HFFc6 (cell line): ENCODE data around the gene ZNF385D. TPM values are rescaled to one million over a fixed set of nuclear protein-coding genes. Genes with fewer than 3 reads are reported as not detected.

Source experiments
- DNase-seq: peaks from one replicate; pipeline ENCODE4 v3.0.0-alpha.2; 2018
- H3K27ac Mint-ChIP-seq: 2 replicates; pipeline ENCODE4 v1.8.0; 2020; ENCODE audit warnings: mild to moderate bottlenecking, mixed read lengths
- H3K27me3 Mint-ChIP-seq: 2 replicates; pipeline ENCODE4 v1.8.0; 2021; ENCODE audit warnings: mild to moderate bottlenecking, moderate library complexity, mixed read lengths; ENCODE audit not compliant: insufficient read depth
- H3K36me3 Mint-ChIP-seq: 2 replicates; pipeline ENCODE4 v1.8.0; 2021; ENCODE audit warnings: low read depth, mixed read lengths
- H3K4me1 Mint-ChIP-seq: 2 replicates; pipeline ENCODE4 v1.8.0; 2020; ENCODE audit warnings: low read depth, mixed read lengths
- H3K4me3 Mint-ChIP-seq: 2 replicates; pipeline ENCODE4 v1.8.0; 2020; ENCODE audit warnings: mild to moderate bottlenecking, moderate library complexity, mixed read lengths
- H3K9me3 Mint-ChIP-seq: 2 replicates; pipeline ENCODE4 v1.8.0; 2020; ENCODE audit warnings: mild to moderate bottlenecking, mixed read lengths
- CTCF ChIP-seq: fragments of 200-600 bp; sonication (generic); IDR thresholded peaks from 2 replicates; pipeline ENCODE4 v1.5.0; 2021; ENCODE audit warnings: antibody characterized with exemption, mild to moderate bottlenecking
- total RNA-seq, 6 experiments: library from RNA; stranded (reverse); fragmentation: NEBNext Ultra II Directional; extraction: Animal tissue kit (Norgen Biotek cat#: 25700); gene quantifications; 2 replicates in 1 of 6; 3 replicates in 5 of 6; pipeline ENCODE4 v1.2.3, GENCODE V29; 2021

Gene ZNF385D
- total RNA-seq, 6 experiments from 2014 or later, result 3.0 to 4.8 (median 4.1) TPM

- Mint-ChIP-seq H3K36me3 (no peaks in the 10 kb centered on the region), H3K27ac (no peak overlapping the region), H3K4me3 (peak overlapping the region; percentile 11; the same call in 1 of the 2 replicates), H3K9me3 (no peaks in the 10 kb centered on the region), H3K4me1 (no peaks in the 10 kb centered on the region), H3K27me3 (no peaks in the 10 kb centered on the region)
- DNase-seq, result no peak
- no peak for TF ChIP-seq CTCF
These were observed 151.1 kb downstream of the ZNF385D start for GRCh38 chr3:21599890-21600289.

GRCh38 chr3:21592828-21593227 is 158.2 kb downstream of the ZNF385D start:
- DNase-seq, result no peak
- no peak overlapping the region for H3K4me3 Mint-ChIP-seq
- no peak overlapping the region for H3K27ac Mint-ChIP-seq
- no peaks in the 10 kb centered on the region for H3K4me1 Mint-ChIP-seq
- H3K36me3 Mint-ChIP-seq, result no peaks in the 10 kb centered on the region
- H3K27me3 Mint-ChIP-seq, result no peaks in the 10 kb centered on the region; the same call in 1 of the 2 replicates
- H3K9me3 Mint-ChIP-seq, result no peaks in the 10 kb centered on the region
- TF ChIP-seq CTCF, result no peak

GRCh38 chr3:21587894-21588293 is 163.1 kb downstream of the ZNF385D start:
- H3K9me3 Mint-ChIP-seq, result peaks cover 4% of the 10 kb centered on the region; the same call in 1 of the 2 replicates
- H3K27me3 Mint-ChIP-seq, result no peaks in the 10 kb centered on the region
- no peak overlapping the region for H3K27ac Mint-ChIP-seq
- no peak for DNase-seq
- no peaks in the 10 kb centered on the region for H3K36me3 Mint-ChIP-seq
- TF ChIP-seq CTCF, result no peak
- no peaks in the 10 kb centered on the region; the same call in 1 of the 2 replicates for H3K4me1 Mint-ChIP-seq
- no peak overlapping the region for H3K4me3 Mint-ChIP-seq

- Mint-ChIP-seq H3K4me3 (no peak overlapping the region), H3K27me3 (no peaks in the 10 kb centered on the region), H3K4me1 (no peaks in the 10 kb centered on the region; the same call in 1 of the 2 replicates), H3K36me3 (no peaks in the 10 kb centered on the region), H3K9me3 (peaks cover 4% of the 10 kb centered on the region; the same call in 1 of the 2 replicates), H3K27ac (no peak overlapping the region)
- no peak for TF ChIP-seq CTCF
- DNase-seq, result no peak
These were observed 165.7 kb downstream of the ZNF385D start for GRCh38 chr3:21585216-21585740.

- H3K27ac Mint-ChIP-seq, result no peak overlapping the region
- no peaks in the 10 kb centered on the region; the same call in 1 of the 2 replicates for H3K27me3 Mint-ChIP-seq
- peaks cover 7% of the 10 kb centered on the region; the same call in 1 of the 2 replicates for H3K4me1 Mint-ChIP-seq
- no peak for DNase-seq
- H3K9me3 Mint-ChIP-seq, result no peaks in the 10 kb centered on the region
- no peak for TF ChIP-seq CTCF
- no peak overlapping the region; the same call in 1 of the 2 replicates for H3K4me3 Mint-ChIP-seq
- no peaks in the 10 kb centered on the region for H3K36me3 Mint-ChIP-seq
These were observed 177.7 kb downstream of the ZNF385D start for GRCh38 chr3:21573291-21573690.
